ENCODE measurements around the gene CDK5RAP2. TPM values are rescaled to one million over a fixed set of nuclear protein-coding genes. Genes with fewer than 3 reads are reported as not detected.

The CDK5RAP2 gene
- total RNA-seq, 1 donor from 2014 or later: 54.7 TPM

DNA sequence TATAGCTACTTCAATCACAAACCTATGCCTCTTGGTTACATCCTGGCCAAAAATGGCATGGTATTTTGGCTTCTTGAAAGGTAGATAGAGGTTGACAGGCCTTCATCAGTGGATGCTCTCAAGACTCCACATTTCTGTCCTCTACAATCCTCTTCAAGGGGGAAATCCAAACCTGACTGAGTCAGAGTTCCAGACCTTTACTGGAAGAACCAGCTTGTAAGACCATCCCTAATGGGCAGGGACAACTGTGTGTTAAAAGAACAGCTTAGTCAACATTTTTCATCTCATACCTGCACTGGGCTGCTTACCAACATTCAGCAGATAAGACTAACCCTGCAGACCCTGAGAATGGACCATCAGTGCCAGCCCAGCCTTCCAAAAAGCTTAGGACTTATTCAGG lies 155.7 kb downstream of the CDK5RAP2 start:
- Histone ChIP-seq H3K27ac (no peak overlapping the region), H3K9me3 (no peaks in the 10 kb centered on the region), H3K36me3 (peaks cover 51% of the 10 kb centered on the region), H3K4me1 (no peaks in the 10 kb centered on the region), H3K27me3 (ENCODE audit: low read depth) (no peaks in the 10 kb centered on the region), H3K4me3 (no peak overlapping the region)
- DNase-seq (no peak), ATAC-seq (no peak)
- TF ChIP-seq, protein P1, sequence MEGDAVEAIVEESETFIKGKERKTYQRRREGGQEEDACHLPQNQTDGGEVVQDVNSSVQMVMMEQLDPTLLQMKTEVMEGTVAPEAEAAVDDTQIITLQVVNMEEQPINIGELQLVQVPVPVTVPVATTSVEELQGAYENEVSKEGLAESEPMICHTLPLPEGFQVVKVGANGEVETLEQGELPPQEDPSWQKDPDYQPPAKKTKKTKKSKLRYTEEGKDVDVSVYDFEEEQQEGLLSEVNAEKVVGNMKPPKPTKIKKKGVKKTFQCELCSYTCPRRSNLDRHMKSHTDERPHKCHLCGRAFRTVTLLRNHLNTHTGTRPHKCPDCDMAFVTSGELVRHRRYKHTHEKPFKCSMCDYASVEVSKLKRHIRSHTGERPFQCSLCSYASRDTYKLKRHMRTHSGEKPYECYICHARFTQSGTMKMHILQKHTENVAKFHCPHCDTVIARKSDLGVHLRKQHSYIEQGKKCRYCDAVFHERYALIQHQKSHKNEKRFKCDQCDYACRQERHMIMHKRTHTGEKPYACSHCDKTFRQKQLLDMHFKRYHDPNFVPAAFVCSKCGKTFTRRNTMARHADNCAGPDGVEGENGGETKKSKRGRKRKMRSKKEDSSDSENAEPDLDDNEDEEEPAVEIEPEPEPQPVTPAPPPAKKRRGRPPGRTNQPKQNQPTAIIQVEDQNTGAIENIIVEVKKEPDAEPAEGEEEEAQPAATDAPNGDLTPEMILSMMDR (IDR thresholded peaks at IDR 0.05): no peak
- intact Hi-C loops (cut with DNase I): no loop called here

DNA sequence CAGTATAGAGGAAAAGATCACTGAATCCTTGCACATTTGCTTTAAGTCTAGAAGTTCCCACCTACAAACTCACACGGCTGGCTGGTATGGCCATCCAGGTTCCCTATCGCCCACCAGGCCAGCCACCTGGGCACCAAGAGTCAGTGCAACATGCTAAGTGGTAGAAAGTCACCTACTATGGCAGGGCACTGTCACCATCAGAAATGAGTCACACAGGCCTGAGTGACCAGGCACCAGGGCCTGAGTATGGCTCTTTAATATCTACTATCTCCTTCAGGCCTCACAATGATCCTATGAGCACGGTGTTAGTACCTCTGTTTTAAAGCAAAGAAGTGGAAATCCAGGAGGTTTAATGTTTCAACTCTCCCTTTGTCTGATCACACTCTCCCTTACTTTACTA lies 156.2 kb downstream of the CDK5RAP2 start:
- peaks cover 55% of the 10 kb centered on the region for H3K36me3 ChIP-seq
- intact Hi-C loops (cut with DNase I): no loop called here
- no peak overlapping the region for H3K4me3 ChIP-seq
- DNase-seq: no peak
- H3K4me1 ChIP-seq: no peaks in the 10 kb centered on the region
- no peak for ATAC-seq
- no peaks in the 10 kb centered on the region for H3K27me3 ChIP-seq (ENCODE audit: low read depth)
- no peaks in the 10 kb centered on the region for H3K9me3 ChIP-seq
- TF ChIP-seq, protein P1 (IDR thresholded peaks at IDR 0.05): no peak
- no peak overlapping the region for H3K27ac ChIP-seq

DNA sequence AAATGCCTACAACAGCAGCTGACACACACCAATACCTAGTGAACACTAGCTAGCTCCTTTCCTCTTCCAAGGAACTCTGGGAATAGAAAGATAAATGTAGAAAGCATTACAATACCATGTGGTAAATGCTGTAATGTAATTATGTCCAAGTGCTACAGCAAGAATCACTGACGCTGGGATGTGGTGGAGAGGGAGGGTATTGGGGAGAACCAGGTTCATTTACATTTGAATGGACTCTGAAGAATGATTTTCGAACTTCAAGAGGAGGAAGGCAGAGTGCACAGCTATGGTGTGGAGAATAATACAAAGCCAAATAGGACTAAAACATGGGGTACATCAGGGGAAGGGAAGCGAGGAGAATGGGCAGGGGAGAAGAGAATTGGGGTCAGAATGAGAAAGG lies 158.0 kb downstream of the CDK5RAP2 start:
- Histone ChIP-seq H3K36me3 (peaks cover 59% of the 10 kb centered on the region), H3K27ac (no peak overlapping the region), H3K4me3 (no peak overlapping the region), H3K27me3 (ENCODE audit: low read depth) (no peaks in the 10 kb centered on the region), H3K4me1 (no peaks in the 10 kb centered on the region), H3K9me3 (no peaks in the 10 kb centered on the region)
- ATAC-seq (no peak), DNase-seq (no peak)
- TF ChIP-seq, protein P1 (IDR thresholded peaks at IDR 0.05): no peak
- intact Hi-C loops (cut with DNase I): no loop called here

DNA sequence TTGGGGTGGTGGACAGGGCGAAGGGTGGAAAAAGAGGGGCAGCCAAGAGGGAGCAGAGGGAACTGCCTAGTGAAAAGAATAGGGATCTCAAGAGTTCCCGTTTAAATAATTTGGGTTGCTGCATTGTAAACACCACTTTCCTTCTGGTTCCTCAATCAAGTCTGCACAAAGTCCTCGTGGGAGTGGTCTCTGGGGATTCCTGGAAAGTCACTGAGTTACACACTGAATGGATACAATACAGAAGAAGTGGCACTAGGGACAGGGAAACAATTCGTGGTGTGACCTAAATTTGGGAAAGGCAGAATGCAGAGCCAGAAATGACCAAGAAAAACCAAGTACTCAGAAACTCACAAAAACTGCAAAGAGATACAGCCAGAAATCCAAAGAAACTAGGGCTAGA lies 161.7 kb downstream of the CDK5RAP2 start:
- ATAC-seq (no peak), DNase-seq (no peak)
- Histone ChIP-seq H3K4me1 (no peaks in the 10 kb centered on the region), H3K27ac (no peak overlapping the region), H3K9me3 (no peaks in the 10 kb centered on the region), H3K36me3 (peaks cover 45% of the 10 kb centered on the region), H3K27me3 (ENCODE audit: low read depth) (no peaks in the 10 kb centered on the region), H3K4me3 (no peak overlapping the region)
- TF ChIP-seq, protein P1 (IDR thresholded peaks at IDR 0.05): no peak
- intact Hi-C loops (cut with DNase I): no loop called here

DNA sequence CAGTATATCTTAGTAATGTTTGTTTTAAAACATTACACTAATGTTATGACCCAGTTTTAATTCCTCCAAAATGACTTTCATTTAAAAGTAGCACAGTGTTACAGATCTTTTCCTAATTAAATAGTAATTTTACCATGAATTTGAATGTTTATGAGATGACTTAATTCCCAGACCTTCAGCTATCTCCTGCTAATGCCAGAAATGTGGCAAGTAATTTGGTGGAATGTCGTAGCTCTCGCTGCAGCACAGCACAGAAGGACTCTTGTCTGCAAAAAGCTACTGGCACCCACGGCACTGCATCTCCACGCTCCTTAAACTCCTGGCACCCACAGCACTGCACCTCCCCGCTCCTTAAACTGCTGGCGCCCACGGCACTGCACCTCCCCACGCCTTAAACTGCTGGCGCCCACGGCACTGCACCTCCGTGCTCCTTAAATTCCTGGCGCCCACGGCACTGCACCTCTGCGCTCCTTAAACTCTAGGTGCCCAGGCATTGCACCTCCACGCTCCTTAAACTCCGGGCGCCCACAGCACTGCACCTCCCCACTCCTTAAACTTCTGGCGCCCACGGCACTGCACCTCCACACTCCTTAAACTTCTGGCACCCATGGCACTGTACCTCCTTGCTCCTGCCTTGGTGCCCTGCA lies 163.1 kb downstream of the CDK5RAP2 start:
- TF ChIP-seq, protein P1 (IDR thresholded peaks at IDR 0.05): no peak
- intact Hi-C loops (cut with DNase I): no loop called here
- Histone ChIP-seq H3K36me3 (peaks cover 45% of the 10 kb centered on the region), H3K27me3 (ENCODE audit: low read depth) (no peaks in the 10 kb centered on the region), H3K9me3 (no peaks in the 10 kb centered on the region), H3K4me3 (no peak overlapping the region), H3K4me1 (no peaks in the 10 kb centered on the region), H3K27ac (no peak overlapping the region)
- ATAC-seq: no peak
- DNase-seq: no peak
